Measurements from ENCODE around the gene SLC35F3.

DNA sequence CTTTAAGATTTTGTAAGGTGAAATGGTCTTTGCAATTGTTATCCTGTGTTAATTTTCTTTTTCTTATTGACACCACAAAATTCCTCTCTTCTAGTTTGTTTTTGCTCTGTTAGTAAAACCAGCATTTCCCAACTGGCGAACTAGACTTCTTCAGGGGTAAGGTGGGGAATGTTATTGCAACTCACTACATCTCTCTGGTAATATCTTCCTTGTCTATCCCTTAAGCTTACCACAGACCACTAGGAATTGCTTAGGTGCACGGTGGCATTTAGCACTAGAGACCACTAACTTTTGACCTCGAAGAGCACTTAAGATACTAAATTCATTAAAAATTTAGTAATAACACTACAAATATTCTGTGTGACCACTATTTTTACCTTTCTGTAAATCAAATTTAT, 464.6 kb downstream of the SLC35F3 start:
- TF ChIP-seq POLR2A (IDR thresholded peaks at IDR 0.05): no peak
- TF ChIP-seq, protein P1, sequence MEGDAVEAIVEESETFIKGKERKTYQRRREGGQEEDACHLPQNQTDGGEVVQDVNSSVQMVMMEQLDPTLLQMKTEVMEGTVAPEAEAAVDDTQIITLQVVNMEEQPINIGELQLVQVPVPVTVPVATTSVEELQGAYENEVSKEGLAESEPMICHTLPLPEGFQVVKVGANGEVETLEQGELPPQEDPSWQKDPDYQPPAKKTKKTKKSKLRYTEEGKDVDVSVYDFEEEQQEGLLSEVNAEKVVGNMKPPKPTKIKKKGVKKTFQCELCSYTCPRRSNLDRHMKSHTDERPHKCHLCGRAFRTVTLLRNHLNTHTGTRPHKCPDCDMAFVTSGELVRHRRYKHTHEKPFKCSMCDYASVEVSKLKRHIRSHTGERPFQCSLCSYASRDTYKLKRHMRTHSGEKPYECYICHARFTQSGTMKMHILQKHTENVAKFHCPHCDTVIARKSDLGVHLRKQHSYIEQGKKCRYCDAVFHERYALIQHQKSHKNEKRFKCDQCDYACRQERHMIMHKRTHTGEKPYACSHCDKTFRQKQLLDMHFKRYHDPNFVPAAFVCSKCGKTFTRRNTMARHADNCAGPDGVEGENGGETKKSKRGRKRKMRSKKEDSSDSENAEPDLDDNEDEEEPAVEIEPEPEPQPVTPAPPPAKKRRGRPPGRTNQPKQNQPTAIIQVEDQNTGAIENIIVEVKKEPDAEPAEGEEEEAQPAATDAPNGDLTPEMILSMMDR (IDR thresholded peaks at IDR 0.05): no peak

Data from Peyer's patch (tissue), 4 donors.